Neural cell (in vitro differentiated cells): Measurements from ENCODE around the gene AMOTL2. TPM values are rescaled to one million over a fixed set of nuclear protein-coding genes. Genes with fewer than 3 reads are reported as not detected.

Source experiments
- H2AFZ ChIP-seq: fragments of 200-600, 300-800 bp; sonication (generic), shearing (Covaris generic); 2 replicates; pipeline ENCODE4 v1.6.0; 2014; ENCODE audit warnings: low read depth, mild to moderate bottlenecking, antibody characterized with exemption, low read length, moderate library complexity
- H3F3A ChIP-seq: fragments of 200-600 bp; shearing (Covaris generic); 2 replicates; pipeline ENCODE4 v1.6.1; 2016; ENCODE audit warnings: mild to moderate bottlenecking, moderate library complexity, mixed read lengths, antibody characterized with exemption, low read length; ENCODE audit not compliant: insufficient read depth, poor library complexity, severe bottlenecking
- H3K27ac ChIP-seq: fragments of 200-600, 300-800 bp; sonication (generic), shearing (Covaris generic); 2 replicates; pipeline ENCODE4 v1.5.1; 2014; ENCODE audit warnings: mild to moderate bottlenecking, low read length, moderate library complexity
- H3K27me3 ChIP-seq: fragments of 300-800, 200-600 bp; sonication (generic), shearing (Covaris generic); 2 replicates; pipeline ENCODE4 v1.6.0; 2014; ENCODE audit warnings: mild to moderate bottlenecking, low read depth, low read length, moderate library complexity; ENCODE audit not compliant: insufficient read depth
- H3K36me3 ChIP-seq: fragments of 300-800, 200-600 bp; sonication (generic), shearing (Covaris generic); 2 replicates; pipeline ENCODE4 v1.5.1; 2014; ENCODE audit warnings: mild to moderate bottlenecking, antibody characterized with exemption, low read length, moderate library complexity; ENCODE audit not compliant: insufficient read depth
- H3K4me2 ChIP-seq: fragments of 300-800, 200-600 bp; sonication (generic), shearing (Covaris generic); 2 replicates; pipeline ENCODE4 v1.6.0; 2014; ENCODE audit warnings: mild to moderate bottlenecking, low read length
- H3K4me3 ChIP-seq: fragments of 300-800, 200-600 bp; sonication (generic), shearing (Covaris generic); 2 replicates; pipeline ENCODE4 v1.5.1; 2014; ENCODE audit warnings: mild to moderate bottlenecking, low read length, moderate library complexity
- H3K79me2 ChIP-seq: fragments of 200-600 bp; shearing (Covaris generic); replicated peaks from 2 replicates; pipeline ENCODE4 v1.6.0; 2014; ENCODE audit warnings: mild to moderate bottlenecking, low read length, moderate library complexity; ENCODE audit not compliant: insufficient read depth
- H3K9ac ChIP-seq: fragments of 300-800, 200-600 bp; sonication (generic), shearing (Covaris generic); 2 replicates; pipeline ENCODE4 v1.6.1; 2016; ENCODE audit warnings: mild to moderate bottlenecking, low read length, mixed read lengths
- H3K9me2 ChIP-seq: fragments of 200-600 bp; shearing (Covaris generic); 2 replicates; pipeline ENCODE4 v1.6.1; 2016; ENCODE audit warnings: mild to moderate bottlenecking, low read length, mixed read lengths; ENCODE audit not compliant: insufficient read depth
- H3K9me3 ChIP-seq: fragments of 200-600, 300-800 bp; sonication (generic), shearing (Covaris generic); 2 replicates; pipeline ENCODE4 v1.6.1; 2016; ENCODE audit warnings: mild to moderate bottlenecking, mixed run types, low read length, moderate library complexity, mixed read lengths
- H4K20me1 ChIP-seq: fragments of 200-600 bp; shearing (Covaris generic); 2 replicates; pipeline ENCODE4 v1.6.1; 2016; ENCODE audit warnings: mild to moderate bottlenecking, mixed run types; ENCODE audit not compliant: insufficient read depth
- EP300 ChIP-seq: fragments of 450-650 bp; conservative IDR thresholded peaks from 2 replicates; pipeline ENCODE4 v1.6.1; 2014; ENCODE audit warnings: antibody characterized with exemption, mild to moderate bottlenecking, moderate library complexity; ENCODE audit not compliant: poor library complexity, severe bottlenecking
- EZH2 ChIP-seq: fragments of 200-600, 300-800 bp; shearing (Covaris generic), sonication (generic); IDR thresholded peaks from 2 replicates; pipeline ENCODE4 v1.6.1; 2014; ENCODE audit warnings: antibody characterized with exemption, low read length, borderline replicate concordance, mild to moderate bottlenecking; ENCODE audit not compliant: insufficient read depth, poor library complexity, severe bottlenecking
- MXI1 ChIP-seq: fragments of 450-650 bp; conservative IDR thresholded peaks from 2 replicates; pipeline ENCODE4 v1.6.1; 2014; ENCODE audit warnings: antibody characterized with exemption, mild to moderate bottlenecking; ENCODE audit not compliant: poor library complexity, severe bottlenecking
- POLR2AphosphoS5 ChIP-seq: IDR thresholded peaks from 2 replicates; pipeline ENCODE4 v1.6.1; 2012
- RAD21 ChIP-seq: fragments of 450-650 bp; conservative IDR thresholded peaks from 2 replicates; pipeline ENCODE4 v1.6.1; 2014; ENCODE audit warnings: antibody characterized with exemption, mild to moderate bottlenecking, moderate library complexity
- SMC3 ChIP-seq: fragments of 450-650 bp; conservative IDR thresholded peaks from 2 replicates; pipeline ENCODE4 v1.6.1; 2014; ENCODE audit warnings: antibody characterized with exemption, mild to moderate bottlenecking, moderate library complexity; ENCODE audit not compliant: poor library complexity
- TAF1 ChIP-seq: IDR thresholded peaks from 2 replicates; pipeline ENCODE4 v1.6.1; 2012; ENCODE audit warnings: low read depth
- polyA plus RNA-seq: library from polyadenylated mRNA; depleted of rRNA; stranded (reverse); fragments of >200 nt; gene quantifications from 2 replicates; pipeline ENCODE4 v1.2.3, GENCODE V29; 2014
- TF ChIP-seq, protein P1 (sequence below): IDR thresholded peaks from 2 replicates; pipeline ENCODE4 v1.6.1; 2012; ENCODE audit warnings: borderline replicate concordance
- TF ChIP-seq, protein P2 (sequence below): fragments of 450-650 bp; IDR thresholded peaks from 2 replicates; pipeline ENCODE4 v1.5.1; 2014; ENCODE audit warnings: antibody characterized with exemption, mild to moderate bottlenecking, moderate library complexity; ENCODE audit not compliant: poor library complexity, severe bottlenecking

Gene AMOTL2
- polyA plus RNA-seq, 1 donor from 2014 or later, result 30.1 TPM

DNA sequence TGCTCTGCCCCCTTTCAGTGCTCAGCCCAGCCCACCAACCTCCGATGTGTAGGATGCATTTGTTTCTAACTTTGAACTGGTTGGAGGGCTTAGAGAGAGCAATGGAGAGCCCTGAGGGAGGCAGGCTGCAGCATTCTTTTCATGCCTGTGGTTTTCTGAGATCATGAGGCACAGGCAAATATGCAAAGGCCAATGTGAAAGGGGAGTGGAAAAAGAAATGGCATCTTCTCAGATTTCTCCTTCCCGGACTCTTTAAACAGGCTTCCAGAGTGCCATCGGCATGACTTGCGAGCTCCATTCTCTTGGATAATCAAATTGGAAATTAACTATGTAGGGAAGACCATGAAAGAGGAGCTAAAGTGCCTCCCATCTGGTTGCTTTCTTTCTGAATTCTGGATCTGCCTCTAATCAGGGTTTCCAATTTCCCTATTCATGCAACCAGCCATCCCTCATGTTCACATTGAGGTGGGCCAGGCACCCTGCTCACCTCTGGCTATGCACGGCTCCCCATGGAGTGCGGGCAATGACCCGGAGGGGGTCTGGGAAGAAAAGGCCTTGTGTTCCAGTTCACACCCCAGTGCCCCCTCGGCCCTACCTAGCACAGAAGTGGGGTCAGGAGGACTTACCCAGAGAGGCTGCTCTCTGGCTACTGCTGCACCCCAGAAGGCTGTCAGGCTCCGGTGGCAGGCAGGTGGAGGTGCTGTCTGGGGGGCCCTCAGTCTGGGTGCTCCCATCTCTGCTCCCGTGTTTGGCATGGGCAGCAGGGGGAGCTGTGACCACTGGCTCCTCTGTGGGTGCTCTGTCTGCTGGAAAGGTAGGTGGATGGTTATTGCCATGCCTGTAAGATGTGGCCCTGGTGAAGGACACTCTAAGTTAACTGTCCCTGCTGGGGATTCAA lies 16.1 kb downstream of the AMOTL2 start:
- no peak overlapping the region for H3K4me3 ChIP-seq
- H3K79me2 ChIP-seq, result no peaks in the 10 kb centered on the region
- no peaks in the 10 kb centered on the region for H3K27me3 ChIP-seq
- no peaks in the 10 kb centered on the region for H4K20me1 ChIP-seq
- TF ChIP-seq MXI1, result no peak
- no peak for TF ChIP-seq POLR2AphosphoS5
- no peak for TF ChIP-seq EP300
- no peak for TF ChIP-seq TAF1
- TF ChIP-seq EZH2, result no peak
- TF ChIP-seq SMC3, result no peak
- TF ChIP-seq, protein P1, sequence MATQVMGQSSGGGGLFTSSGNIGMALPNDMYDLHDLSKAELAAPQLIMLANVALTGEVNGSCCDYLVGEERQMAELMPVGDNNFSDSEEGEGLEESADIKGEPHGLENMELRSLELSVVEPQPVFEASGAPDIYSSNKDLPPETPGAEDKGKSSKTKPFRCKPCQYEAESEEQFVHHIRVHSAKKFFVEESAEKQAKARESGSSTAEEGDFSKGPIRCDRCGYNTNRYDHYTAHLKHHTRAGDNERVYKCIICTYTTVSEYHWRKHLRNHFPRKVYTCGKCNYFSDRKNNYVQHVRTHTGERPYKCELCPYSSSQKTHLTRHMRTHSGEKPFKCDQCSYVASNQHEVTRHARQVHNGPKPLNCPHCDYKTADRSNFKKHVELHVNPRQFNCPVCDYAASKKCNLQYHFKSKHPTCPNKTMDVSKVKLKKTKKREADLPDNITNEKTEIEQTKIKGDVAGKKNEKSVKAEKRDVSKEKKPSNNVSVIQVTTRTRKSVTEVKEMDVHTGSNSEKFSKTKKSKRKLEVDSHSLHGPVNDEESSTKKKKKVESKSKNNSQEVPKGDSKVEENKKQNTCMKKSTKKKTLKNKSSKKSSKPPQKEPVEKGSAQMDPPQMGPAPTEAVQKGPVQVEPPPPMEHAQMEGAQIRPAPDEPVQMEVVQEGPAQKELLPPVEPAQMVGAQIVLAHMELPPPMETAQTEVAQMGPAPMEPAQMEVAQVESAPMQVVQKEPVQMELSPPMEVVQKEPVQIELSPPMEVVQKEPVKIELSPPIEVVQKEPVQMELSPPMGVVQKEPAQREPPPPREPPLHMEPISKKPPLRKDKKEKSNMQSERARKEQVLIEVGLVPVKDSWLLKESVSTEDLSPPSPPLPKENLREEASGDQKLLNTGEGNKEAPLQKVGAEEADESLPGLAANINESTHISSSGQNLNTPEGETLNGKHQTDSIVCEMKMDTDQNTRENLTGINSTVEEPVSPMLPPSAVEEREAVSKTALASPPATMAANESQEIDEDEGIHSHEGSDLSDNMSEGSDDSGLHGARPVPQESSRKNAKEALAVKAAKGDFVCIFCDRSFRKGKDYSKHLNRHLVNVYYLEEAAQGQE, result no peak
- TF ChIP-seq, protein P2, sequence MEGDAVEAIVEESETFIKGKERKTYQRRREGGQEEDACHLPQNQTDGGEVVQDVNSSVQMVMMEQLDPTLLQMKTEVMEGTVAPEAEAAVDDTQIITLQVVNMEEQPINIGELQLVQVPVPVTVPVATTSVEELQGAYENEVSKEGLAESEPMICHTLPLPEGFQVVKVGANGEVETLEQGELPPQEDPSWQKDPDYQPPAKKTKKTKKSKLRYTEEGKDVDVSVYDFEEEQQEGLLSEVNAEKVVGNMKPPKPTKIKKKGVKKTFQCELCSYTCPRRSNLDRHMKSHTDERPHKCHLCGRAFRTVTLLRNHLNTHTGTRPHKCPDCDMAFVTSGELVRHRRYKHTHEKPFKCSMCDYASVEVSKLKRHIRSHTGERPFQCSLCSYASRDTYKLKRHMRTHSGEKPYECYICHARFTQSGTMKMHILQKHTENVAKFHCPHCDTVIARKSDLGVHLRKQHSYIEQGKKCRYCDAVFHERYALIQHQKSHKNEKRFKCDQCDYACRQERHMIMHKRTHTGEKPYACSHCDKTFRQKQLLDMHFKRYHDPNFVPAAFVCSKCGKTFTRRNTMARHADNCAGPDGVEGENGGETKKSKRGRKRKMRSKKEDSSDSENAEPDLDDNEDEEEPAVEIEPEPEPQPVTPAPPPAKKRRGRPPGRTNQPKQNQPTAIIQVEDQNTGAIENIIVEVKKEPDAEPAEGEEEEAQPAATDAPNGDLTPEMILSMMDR, result no peak
- TF ChIP-seq RAD21, result no peak
- no peak overlapping the region for H3K9ac ChIP-seq
- H3F3A ChIP-seq, result peaks cover 4% of the 10 kb centered on the region
- no peak overlapping the region for H3K4me2 ChIP-seq
- H3K9me3 ChIP-seq, result no peaks in the 10 kb centered on the region
- H3K9me2 ChIP-seq, result no peaks in the 10 kb centered on the region
- H3K27ac ChIP-seq, result no peak overlapping the region
- no peak overlapping the region for H2AFZ ChIP-seq
- peaks cover 17% of the 10 kb centered on the region for H3K36me3 ChIP-seq

DNA sequence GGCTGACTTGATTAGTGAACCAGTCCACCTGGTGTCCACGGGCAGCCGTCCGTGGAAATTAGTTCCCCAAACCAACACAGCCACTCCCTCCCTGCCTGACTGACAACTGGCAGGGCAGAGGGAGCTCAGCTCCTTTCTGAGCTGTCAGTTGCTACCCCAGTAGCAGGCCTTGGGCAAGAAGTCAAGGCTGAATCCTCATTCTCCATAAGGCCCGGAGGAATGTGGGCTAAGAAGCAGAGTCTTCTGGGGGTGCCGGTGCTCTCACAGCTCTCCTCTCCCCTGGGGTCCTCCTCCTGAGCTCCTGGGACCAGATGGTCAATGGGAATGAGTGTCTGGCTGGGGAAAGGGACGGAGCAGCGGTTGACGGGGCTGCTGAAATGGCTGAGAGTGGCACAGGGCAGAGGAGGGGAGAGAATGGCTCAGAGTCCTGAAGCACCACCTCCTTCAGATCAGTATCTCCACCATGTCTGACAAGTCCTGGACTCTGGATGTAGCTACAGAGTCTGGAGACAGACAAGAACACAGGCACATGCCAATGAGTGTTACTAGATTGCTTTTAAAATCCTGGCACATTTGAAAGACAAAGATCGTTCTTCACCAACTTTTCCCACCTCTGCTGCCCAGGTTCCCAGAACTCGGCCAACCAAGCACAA lies 16.9 kb downstream of the AMOTL2 start:
- Histone ChIP-seq H3K9me3 (no peaks in the 10 kb centered on the region), H3K4me3 (no peak overlapping the region), H3K27me3 (no peaks in the 10 kb centered on the region), H2AFZ (no peak overlapping the region), H3K79me2 (no peaks in the 10 kb centered on the region), H3F3A (peaks cover 4% of the 10 kb centered on the region), H3K27ac (no peak overlapping the region), H3K9ac (no peak overlapping the region), H3K4me2 (no peak overlapping the region), H3K9me2 (no peaks in the 10 kb centered on the region), H3K36me3 (peaks cover 17% of the 10 kb centered on the region), H4K20me1 (no peaks in the 10 kb centered on the region)
- no peak for TF ChIP-seq SMC3
- TF ChIP-seq POLR2AphosphoS5, result no peak
- TF ChIP-seq TAF1, result no peak
- no peak for TF ChIP-seq MXI1
- TF ChIP-seq EZH2, result no peak
